Spleen (tissue), 7 donors: ENCODE measurements around the gene MSMB.

ENCODE experiments used
- POLR2A ChIP-seq, 3 donors: fragments of 450-650 bp; IDR thresholded peaks; one replicate each; pipeline ENCODE4 v1.5.1; 2017; ENCODE audit warnings: antibody characterized with exemption in 3 of 3, mild to moderate bottlenecking in 1 of 3
- TF ChIP-seq, protein P1 (sequence below), 11 experiments: fragments of 200-600 bp in 7 of 11; fragments of 450-650 bp in 4 of 11; sonication (generic) in 4 of 11; IDR thresholded peaks in 8 of 11; conservative IDR thresholded peaks in 3 of 11; 1 replicate in 7 of 11; 2 replicates in 4 of 11; pipeline versions ENCODE4 v1.4.0 to v1.8.0; 2016 to 2021; ENCODE audit warnings: antibody characterized with exemption in 11 of 11, inconsistent platforms in 4 of 11, mild to moderate bottlenecking in 1 of 11
- donor health status: DM: no; HTN: no; CAD: no; lungs with moderate emphysema.
- donor health status: DM: no; HTN: no; CAD: no.
- donor health status: DM: no; HTN: no; CAD: no.

DNA sequence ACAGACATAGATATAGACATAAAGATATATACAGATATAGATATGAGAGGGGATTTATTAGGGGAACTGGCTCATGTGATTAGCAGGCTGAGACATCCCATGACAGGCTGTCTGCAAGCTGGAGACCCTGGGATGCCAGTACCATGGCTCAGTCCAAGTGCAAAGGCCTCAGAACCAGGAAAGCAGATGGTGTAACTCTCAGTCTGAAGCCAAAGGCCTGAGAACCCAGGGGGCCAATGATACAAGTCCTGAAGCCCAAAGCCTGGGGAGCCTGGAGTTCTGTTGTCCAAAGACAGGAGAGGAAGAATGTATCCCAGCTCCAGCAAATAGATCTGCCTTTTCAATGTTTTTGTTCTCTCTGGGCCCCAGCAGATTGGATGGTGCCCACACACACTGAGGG lies 21.1 kb downstream of the MSMB start:
- TF ChIP-seq, protein P1, sequence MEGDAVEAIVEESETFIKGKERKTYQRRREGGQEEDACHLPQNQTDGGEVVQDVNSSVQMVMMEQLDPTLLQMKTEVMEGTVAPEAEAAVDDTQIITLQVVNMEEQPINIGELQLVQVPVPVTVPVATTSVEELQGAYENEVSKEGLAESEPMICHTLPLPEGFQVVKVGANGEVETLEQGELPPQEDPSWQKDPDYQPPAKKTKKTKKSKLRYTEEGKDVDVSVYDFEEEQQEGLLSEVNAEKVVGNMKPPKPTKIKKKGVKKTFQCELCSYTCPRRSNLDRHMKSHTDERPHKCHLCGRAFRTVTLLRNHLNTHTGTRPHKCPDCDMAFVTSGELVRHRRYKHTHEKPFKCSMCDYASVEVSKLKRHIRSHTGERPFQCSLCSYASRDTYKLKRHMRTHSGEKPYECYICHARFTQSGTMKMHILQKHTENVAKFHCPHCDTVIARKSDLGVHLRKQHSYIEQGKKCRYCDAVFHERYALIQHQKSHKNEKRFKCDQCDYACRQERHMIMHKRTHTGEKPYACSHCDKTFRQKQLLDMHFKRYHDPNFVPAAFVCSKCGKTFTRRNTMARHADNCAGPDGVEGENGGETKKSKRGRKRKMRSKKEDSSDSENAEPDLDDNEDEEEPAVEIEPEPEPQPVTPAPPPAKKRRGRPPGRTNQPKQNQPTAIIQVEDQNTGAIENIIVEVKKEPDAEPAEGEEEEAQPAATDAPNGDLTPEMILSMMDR (IDR thresholded peaks at IDR 0.05 in 8 of 11, conservative IDR thresholded peaks at IDR 0.05 in 3 of 11): no peak
- TF ChIP-seq POLR2A (IDR thresholded peaks at IDR 0.05): no peak
